GM18517 (cell line): ENCODE measurements around the gene FNDC3A.
A peak's percentile ranks its signal among the peaks of the same experiment; 100 is the strongest.

Experiments
- ATAC-seq: cut with Tn5 transposase; IDR thresholded peaks from one replicate; pipeline ENCODE4 v1.9.1; 2021; ENCODE audit warnings: mild to moderate bottlenecking, moderate library complexity; ENCODE audit not compliant: unreplicated experiment

Gene FNDC3A

DNA sequence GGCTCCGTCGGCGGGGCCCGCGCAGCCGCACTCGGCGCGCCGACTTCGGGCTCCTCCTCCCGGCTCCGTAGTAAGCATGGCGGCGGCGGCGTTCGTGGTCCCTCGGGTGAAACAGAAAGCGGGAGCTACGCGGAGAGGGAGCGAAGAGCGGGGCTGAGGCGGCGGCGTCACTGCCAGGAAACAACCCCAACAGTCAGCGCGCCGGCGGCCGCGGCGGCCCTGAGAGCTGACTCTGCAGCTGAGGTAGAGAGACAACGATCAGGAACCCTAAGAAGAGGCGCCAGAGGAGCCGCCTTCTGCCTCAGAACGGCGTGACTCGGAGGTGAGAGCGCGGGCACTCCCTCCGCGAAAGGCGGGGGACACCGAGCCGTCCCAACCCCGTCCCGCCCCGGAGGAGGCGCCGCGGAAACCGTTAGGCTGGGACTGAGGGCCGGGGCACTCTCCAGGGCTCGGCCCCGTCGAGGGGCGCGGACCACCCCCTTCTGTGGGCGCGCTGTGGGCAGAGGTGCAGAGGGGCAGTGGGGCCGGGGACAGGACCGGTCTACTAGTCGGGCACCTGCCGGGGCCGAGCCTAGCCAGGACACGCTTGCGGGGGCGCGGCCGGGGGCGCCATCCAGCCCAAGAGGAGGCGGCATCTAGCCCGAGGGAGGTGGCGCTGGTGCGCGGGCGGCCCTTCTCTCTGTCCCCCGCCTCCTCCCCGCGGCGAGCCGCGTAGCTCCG is at the start of gene FNDC3A:
Gene FNDC3A (plus strand): TSS at position 57 of the 720 bp plus-strand sequence. CDS start 30,279 bp downstream, outside the sequence.
- peak; percentile 44 for ATAC-seq

DNA sequence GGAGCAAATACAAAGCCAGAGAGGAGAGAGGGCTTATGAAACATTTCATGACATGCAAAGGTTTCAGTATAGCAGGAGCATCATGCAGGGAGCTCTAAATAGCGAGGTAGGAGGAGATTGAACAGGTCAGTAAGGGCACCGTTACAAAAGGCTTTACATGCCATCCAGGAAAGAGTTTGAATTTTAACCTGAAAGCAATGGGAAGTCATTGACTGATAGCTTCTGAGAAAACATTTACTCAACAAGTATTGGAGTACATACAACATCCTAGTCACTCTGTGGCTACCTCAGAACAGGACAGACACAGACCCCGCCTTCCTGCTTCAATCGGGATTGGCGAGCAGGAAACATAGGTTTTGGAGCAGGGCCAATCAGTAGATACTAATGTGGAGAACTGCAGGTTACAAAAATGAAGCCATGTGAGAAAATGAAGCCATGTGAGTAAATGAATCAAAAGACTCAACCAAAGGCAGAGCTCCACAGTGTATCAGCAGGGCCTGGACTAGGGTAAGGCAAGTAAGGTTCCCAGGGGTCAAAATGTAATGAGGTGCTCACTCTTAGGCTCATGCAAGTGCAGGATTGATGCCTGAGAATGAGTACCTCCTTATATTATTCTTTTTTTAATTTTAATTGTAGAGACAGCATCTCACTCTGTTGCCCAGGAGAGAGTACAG is 46.8 kb upstream of the FNDC3A start:
- ATAC-seq, result no peak

- ATAC-seq, result no peak
Observed at GRCh38 chr13:48930918-48931317, 44.8 kb upstream of the FNDC3A start.

DNA sequence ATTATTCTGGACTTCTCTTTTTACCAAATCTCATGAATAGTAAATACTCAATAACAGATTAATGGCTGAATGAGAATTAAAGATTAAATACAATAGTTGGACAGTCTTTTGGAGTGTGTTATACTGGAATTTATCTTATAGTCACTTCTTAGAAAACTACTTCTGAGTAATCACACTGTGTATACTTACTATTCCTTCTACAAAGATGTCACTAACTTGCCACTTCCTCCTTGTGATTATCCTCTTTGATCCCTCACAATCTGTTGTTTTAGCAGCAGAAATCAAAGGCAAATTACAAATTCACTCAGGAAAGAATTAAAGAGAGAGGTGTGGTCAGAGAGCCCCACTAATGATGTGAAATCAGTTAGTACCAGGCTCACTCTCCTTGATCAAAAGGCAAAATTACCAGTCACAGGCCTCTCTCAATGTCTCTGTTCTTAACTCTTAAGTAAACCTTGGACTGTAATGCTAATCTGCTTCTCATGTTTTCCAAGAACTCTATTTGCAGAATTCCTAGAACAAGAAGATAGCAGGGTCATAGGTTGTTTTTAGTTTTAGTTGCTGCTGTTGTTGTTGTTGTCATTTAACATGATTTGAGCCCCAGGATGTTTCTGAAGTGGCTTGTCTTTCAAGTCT is 37.3 kb upstream of the FNDC3A start:
- no peak for ATAC-seq

DNA sequence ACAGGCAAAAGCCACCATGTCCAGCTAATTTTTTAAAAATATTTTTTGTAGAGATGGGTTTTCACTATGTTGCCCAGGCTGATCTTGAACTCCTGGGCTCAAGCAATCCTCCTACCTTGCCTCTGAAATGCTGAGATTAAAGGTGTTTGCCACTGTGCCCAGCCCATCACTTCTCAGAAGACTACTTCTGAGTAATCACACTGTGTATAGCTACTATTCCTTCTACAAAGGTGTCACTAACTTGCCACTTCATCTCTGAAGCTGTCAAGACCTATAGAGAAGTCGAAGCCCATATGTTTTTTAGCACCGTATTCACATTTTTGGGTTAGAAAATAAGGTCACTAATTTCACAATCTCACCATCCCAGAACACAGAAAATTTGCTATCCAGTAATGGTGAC is 36.0 kb upstream of the FNDC3A start:
- no peak for ATAC-seq

DNA sequence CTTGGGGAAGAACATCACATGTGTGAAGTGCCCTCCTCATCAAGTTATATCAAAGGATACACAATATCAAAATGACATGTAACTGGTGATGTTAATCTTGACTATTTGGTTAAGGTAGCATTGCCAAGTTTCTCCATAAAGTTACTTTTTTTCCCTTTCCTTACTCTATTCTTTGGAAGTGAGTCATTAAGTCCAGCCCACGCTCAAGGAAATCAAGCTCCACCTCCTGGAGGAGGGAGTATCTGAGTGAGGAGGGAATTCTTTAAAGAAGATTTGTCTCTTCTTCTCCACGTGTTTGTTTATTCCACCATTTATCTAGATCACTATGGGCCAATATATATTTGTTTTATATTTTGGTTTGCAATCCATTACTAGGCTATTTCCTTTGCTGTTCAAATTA is 33.6 kb upstream of the FNDC3A start:
- ATAC-seq, result no peak

DNA sequence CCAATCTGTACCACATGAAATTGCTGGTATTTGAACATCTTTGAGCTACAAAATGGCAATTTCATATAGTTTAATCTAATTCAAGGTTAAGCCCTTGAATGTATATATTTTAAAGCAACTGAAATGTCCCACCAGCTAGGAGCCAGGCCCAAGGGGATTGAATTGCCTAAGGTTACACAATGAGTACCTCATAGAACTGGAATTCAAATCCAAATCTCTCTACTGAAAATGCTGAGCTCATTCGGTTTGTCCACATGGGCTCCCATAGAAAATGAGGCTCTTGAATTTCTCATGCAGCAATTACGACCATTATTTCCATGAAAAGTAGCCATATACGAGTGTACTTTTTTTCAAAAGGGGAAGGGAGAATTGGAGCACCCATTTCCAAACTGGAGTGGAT is 31.5 kb upstream of the FNDC3A start:
- no peak for ATAC-seq

DNA sequence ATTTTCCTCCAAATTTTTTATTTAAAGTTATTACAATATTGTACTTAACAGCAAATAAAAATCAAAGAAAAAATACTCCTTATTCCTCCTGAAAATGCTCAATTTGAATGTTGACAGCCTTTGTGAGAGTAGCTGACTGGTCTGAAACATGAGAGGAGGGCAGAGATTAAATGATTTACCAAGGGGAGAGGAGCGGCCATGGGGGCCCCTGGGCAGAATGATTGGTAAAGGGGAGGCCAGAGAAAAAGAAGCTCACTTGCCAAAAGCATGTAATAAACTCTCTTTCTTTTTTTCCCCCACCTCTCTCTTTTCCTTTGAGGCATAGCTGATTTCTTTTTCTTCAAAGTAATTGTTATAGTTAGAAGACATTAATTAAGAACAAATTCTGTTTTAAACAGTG is 30.1 kb upstream of the FNDC3A start:
- ATAC-seq, result no peak

DNA sequence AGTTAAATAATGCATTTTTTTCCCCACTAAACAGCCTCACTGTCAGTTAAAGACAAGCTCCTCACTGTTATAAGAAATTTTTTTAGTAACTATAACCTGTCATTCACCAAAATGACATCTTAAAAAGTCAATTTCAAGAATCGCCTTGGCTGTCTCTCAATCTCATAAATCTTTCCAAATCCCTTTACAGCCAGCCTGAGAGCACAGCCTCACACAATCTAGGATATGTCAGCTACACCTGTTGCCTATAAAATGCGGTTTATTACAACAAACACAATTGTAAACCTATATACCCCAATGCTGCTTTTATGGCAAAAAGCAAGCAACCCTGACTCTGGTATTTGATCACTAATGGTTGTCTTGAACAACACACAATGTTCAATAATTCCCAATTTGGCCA is 29.5 kb upstream of the FNDC3A start:
- no peak for ATAC-seq

DNA sequence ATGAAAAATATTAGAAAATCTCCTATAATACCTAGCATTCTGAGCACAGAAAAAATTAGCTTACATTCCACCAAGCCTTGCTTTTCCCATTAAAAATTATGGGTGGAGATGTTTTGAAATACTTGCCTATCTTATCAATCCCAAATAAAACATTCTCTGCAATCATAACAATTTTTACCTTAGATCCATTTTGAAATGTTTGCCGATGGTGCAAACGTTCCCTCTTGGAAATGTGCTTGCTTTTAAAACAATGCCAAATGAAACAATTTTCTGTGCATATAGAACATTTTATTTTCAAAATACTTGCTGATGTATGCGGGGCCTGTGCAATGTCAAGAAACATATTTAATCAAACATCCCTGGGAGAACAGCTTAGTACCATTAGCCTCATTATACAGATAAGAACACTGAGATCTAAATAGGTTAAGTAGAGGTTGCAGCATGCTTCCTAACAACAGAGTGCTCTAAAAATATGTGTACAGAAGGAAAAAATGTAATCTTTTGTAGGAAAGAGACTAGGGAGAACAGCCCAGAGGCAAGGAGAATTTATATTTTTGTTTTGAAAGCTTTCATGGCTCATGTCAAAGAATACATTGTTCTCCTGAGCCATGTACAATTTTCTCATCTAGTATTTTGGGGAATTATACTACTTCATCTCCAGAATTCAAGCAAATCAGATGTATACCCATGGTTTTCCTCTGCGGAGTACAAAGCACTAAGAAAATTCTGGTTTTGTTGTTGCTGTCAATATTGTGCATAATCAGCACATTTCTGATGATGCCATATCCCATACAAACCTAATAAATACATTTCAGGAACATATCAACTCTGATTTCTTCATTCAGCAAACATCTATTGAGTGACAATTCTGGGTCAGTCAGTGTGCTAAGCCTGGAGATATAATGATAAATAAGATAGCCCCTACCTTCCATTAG is 25.9 kb upstream of the FNDC3A start:
- ATAC-seq, result no peak

- no peak for ATAC-seq
Observed at GRCh38 chr13:48950501-48950875, 25.2 kb upstream of the FNDC3A start.

GRCh38 chr13:48954081-48954480 is 21.6 kb upstream of the FNDC3A start:
- ATAC-seq, result no peak

GRCh38 chr13:48955536-48955935 is 20.2 kb upstream of the FNDC3A start:
- no peak for ATAC-seq

DNA sequence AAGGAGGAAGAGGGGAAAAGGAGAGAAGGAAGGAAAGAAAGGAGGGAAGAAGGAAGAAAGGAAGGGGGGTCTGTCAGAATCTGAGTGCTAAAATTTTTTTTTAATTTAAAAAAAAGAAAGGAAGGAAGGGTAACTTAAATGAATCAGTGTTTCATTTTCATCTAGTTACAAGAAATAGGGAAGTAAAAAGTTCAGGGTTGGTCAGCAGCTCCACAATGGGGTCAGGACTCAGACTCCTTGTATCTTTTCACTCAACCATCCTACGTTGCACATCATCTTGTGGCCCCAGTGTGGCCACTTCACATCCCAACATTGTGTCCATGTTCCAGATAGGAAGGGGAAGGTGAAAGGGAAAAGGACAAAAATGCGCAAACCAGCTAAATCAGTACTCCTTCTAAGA is 14.3 kb upstream of the FNDC3A start:
- ATAC-seq, result no peak

- no peak for ATAC-seq
Observed at GRCh38 chr13:48962281-48962680, 13.4 kb upstream of the FNDC3A start.

DNA sequence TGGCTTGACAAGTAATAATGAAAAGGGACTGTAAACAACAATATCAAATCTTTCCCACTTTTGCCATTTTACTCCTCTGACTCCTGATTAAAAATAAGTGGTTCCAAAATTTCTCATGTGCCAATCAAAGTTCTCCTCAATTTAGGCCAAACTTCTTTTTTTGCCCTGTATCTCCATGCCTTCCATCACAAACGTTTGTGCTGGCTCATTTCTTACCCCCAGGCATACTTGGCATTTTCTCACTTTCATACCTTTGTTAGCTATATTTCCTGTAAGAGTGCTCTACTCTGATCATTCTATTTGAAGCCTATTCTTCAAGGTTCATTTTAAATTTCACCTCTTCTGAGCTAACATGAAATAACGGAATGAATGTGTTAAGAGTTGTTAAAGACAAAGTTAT is 10.0 kb upstream of the FNDC3A start:
- no peak for ATAC-seq

DNA sequence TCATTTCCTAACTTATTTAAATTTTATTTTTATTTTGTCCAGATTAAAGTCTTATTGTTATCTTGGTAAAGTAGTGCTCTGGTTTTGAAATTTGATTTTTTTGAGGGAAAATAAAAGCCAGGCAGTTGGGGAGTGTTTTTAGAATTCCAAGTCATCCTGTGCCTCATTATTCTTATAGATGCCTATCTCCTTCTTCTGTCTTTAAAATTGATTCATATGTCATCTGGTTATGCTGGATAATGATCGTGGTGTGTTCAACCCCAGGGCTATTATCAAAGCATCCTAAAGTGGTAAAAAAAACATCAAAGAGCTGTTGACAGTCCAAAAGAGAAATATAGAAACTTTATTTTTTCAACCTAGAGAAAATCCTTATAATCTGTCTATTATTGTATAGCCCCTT is 6.0 kb upstream of the FNDC3A start:
- no peak for ATAC-seq

DNA sequence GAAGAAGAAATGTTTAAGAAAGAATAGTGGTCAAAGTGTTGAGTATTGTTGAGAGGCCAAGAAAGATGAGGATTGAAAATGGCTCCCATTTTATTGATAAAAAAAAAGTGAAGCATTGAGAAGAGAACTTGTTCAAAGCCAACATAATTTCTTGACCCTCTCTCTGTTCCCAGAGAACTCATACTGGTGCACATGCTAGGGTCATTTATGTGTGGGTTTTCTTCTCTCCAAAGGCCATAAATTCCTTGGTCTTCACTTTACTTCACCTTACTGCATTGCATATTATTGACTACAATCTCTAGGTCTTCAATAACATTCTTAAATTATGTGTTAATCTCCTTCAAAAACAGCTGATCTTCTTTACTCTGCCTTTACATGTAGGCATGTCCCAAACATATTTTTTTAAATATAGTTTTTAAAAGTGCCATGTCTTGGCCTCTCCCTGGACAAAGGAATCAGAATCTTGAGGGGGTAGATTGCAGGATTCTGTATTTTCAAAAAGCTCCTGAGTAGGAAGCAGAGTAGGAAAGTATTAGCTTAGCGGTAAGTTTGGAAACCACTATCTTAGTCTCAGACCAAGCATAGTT is 1.8 kb upstream of the FNDC3A start:
- ATAC-seq, result no peak

GRCh38 chr13:48975101-48975855 is 434 bp upstream of the FNDC3A start:
- ATAC-seq, result peak; percentile 12
